Neural cell (in vitro differentiated cells): ENCODE results near the gene YY1. TPM values are rescaled to one million over a fixed set of nuclear protein-coding genes. Genes with fewer than 3 reads are reported as not detected.

Experiments
- H2AFZ ChIP-seq: fragments of 200-600, 300-800 bp; sonication (generic), shearing (Covaris generic); 2 replicates; pipeline ENCODE4 v1.6.0; 2014; ENCODE audit warnings: low read depth, mild to moderate bottlenecking, antibody characterized with exemption, low read length, moderate library complexity
- H3F3A ChIP-seq: fragments of 200-600 bp; shearing (Covaris generic); 2 replicates; pipeline ENCODE4 v1.6.1; 2016; ENCODE audit warnings: mild to moderate bottlenecking, moderate library complexity, mixed read lengths, antibody characterized with exemption, low read length; ENCODE audit not compliant: insufficient read depth, poor library complexity, severe bottlenecking
- H3K27ac ChIP-seq: fragments of 200-600, 300-800 bp; sonication (generic), shearing (Covaris generic); 2 replicates; pipeline ENCODE4 v1.5.1; 2014; ENCODE audit warnings: mild to moderate bottlenecking, low read length, moderate library complexity
- H3K27me3 ChIP-seq: fragments of 300-800, 200-600 bp; sonication (generic), shearing (Covaris generic); 2 replicates; pipeline ENCODE4 v1.6.0; 2014; ENCODE audit warnings: mild to moderate bottlenecking, low read depth, low read length, moderate library complexity; ENCODE audit not compliant: insufficient read depth
- H3K36me3 ChIP-seq: fragments of 300-800, 200-600 bp; sonication (generic), shearing (Covaris generic); 2 replicates; pipeline ENCODE4 v1.5.1; 2014; ENCODE audit warnings: mild to moderate bottlenecking, antibody characterized with exemption, low read length, moderate library complexity; ENCODE audit not compliant: insufficient read depth
- H3K4me2 ChIP-seq: fragments of 300-800, 200-600 bp; sonication (generic), shearing (Covaris generic); 2 replicates; pipeline ENCODE4 v1.6.0; 2014; ENCODE audit warnings: mild to moderate bottlenecking, low read length
- H3K4me3 ChIP-seq: fragments of 300-800, 200-600 bp; sonication (generic), shearing (Covaris generic); 2 replicates; pipeline ENCODE4 v1.5.1; 2014; ENCODE audit warnings: mild to moderate bottlenecking, low read length, moderate library complexity
- H3K79me2 ChIP-seq: fragments of 200-600 bp; shearing (Covaris generic); replicated peaks from 2 replicates; pipeline ENCODE4 v1.6.0; 2014; ENCODE audit warnings: mild to moderate bottlenecking, low read length, moderate library complexity; ENCODE audit not compliant: insufficient read depth
- H3K9ac ChIP-seq: fragments of 300-800, 200-600 bp; sonication (generic), shearing (Covaris generic); 2 replicates; pipeline ENCODE4 v1.6.1; 2016; ENCODE audit warnings: mild to moderate bottlenecking, low read length, mixed read lengths
- H3K9me2 ChIP-seq: fragments of 200-600 bp; shearing (Covaris generic); 2 replicates; pipeline ENCODE4 v1.6.1; 2016; ENCODE audit warnings: mild to moderate bottlenecking, low read length, mixed read lengths; ENCODE audit not compliant: insufficient read depth
- H3K9me3 ChIP-seq: fragments of 200-600, 300-800 bp; sonication (generic), shearing (Covaris generic); 2 replicates; pipeline ENCODE4 v1.6.1; 2016; ENCODE audit warnings: mild to moderate bottlenecking, mixed run types, low read length, moderate library complexity, mixed read lengths
- H4K20me1 ChIP-seq: fragments of 200-600 bp; shearing (Covaris generic); 2 replicates; pipeline ENCODE4 v1.6.1; 2016; ENCODE audit warnings: mild to moderate bottlenecking, mixed run types; ENCODE audit not compliant: insufficient read depth
- EP300 ChIP-seq: fragments of 450-650 bp; conservative IDR thresholded peaks from 2 replicates; pipeline ENCODE4 v1.6.1; 2014; ENCODE audit warnings: antibody characterized with exemption, mild to moderate bottlenecking, moderate library complexity; ENCODE audit not compliant: poor library complexity, severe bottlenecking
- EZH2 ChIP-seq: fragments of 200-600, 300-800 bp; shearing (Covaris generic), sonication (generic); IDR thresholded peaks from 2 replicates; pipeline ENCODE4 v1.6.1; 2014; ENCODE audit warnings: antibody characterized with exemption, low read length, borderline replicate concordance, mild to moderate bottlenecking; ENCODE audit not compliant: insufficient read depth, poor library complexity, severe bottlenecking
- MXI1 ChIP-seq: fragments of 450-650 bp; conservative IDR thresholded peaks from 2 replicates; pipeline ENCODE4 v1.6.1; 2014; ENCODE audit warnings: antibody characterized with exemption, mild to moderate bottlenecking; ENCODE audit not compliant: poor library complexity, severe bottlenecking
- POLR2AphosphoS5 ChIP-seq: IDR thresholded peaks from 2 replicates; pipeline ENCODE4 v1.6.1; 2012
- RAD21 ChIP-seq: fragments of 450-650 bp; conservative IDR thresholded peaks from 2 replicates; pipeline ENCODE4 v1.6.1; 2014; ENCODE audit warnings: antibody characterized with exemption, mild to moderate bottlenecking, moderate library complexity
- REST ChIP-seq: IDR thresholded peaks from 2 replicates; pipeline ENCODE4 v1.6.1; 2012; ENCODE audit warnings: borderline replicate concordance
- SMC3 ChIP-seq: fragments of 450-650 bp; conservative IDR thresholded peaks from 2 replicates; pipeline ENCODE4 v1.6.1; 2014; ENCODE audit warnings: antibody characterized with exemption, mild to moderate bottlenecking, moderate library complexity; ENCODE audit not compliant: poor library complexity
- TAF1 ChIP-seq: IDR thresholded peaks from 2 replicates; pipeline ENCODE4 v1.6.1; 2012; ENCODE audit warnings: low read depth
- polyA plus RNA-seq: library from polyadenylated mRNA; depleted of rRNA; stranded (reverse); fragments of >200 nt; gene quantifications from 2 replicates; pipeline ENCODE4 v1.2.3, GENCODE V29; 2014
- TF ChIP-seq, protein P1 (sequence below): fragments of 450-650 bp; IDR thresholded peaks from 2 replicates; pipeline ENCODE4 v1.5.1; 2014; ENCODE audit warnings: antibody characterized with exemption, mild to moderate bottlenecking, moderate library complexity; ENCODE audit not compliant: poor library complexity, severe bottlenecking

The YY1 gene
- polyA plus RNA-seq, 1 donor from 2014 or later, result 50.4 TPM

DNA sequence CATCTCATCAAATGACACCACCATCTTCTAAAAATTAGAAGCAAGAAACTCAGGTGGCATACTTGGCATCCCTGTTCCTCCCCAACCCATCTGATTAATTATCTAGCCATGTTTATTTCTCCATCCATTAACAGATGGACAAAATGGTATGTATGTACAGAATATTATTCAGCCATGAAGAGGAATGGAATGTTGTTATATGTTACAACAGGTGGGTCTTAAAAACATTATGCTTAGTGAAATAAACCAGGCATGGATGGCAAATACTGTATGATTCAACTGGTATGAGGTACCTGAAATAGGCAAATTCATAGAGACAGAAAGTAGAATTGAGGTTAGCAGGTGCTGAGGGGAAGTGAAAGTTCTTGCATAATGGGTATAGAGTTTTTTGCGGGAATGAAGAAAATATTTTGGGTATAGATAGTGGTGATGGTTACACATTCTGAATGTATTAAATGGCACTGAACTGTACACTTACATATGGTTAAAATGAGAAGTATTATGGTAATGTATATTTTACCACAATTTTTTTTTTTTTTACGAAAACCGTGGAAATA, 17.5 kb downstream of the YY1 start:
- H3K4me3 ChIP-seq, result no peak overlapping the region
- H3K36me3 ChIP-seq, result no peaks in the 10 kb centered on the region
- peaks cover 81% of the 10 kb centered on the region for H3K79me2 ChIP-seq
- no peak overlapping the region for H3K27ac ChIP-seq
- no peak overlapping the region for H2AFZ ChIP-seq
- no peak overlapping the region for H3K9ac ChIP-seq
- H3K27me3 ChIP-seq, result no peaks in the 10 kb centered on the region
- H3F3A ChIP-seq, result no peaks in the 10 kb centered on the region
- no peak overlapping the region for H3K4me2 ChIP-seq
- no peaks in the 10 kb centered on the region for H3K9me3 ChIP-seq
- H4K20me1 ChIP-seq, result peaks cover 2% of the 10 kb centered on the region
- TF ChIP-seq RAD21 (no peak), SMC3 (no peak), MXI1 (no peak), REST (no peak), TAF1 (no peak), EP300 (no peak), EZH2 (no peak), POLR2AphosphoS5 (no peak)
- TF ChIP-seq, protein P1, sequence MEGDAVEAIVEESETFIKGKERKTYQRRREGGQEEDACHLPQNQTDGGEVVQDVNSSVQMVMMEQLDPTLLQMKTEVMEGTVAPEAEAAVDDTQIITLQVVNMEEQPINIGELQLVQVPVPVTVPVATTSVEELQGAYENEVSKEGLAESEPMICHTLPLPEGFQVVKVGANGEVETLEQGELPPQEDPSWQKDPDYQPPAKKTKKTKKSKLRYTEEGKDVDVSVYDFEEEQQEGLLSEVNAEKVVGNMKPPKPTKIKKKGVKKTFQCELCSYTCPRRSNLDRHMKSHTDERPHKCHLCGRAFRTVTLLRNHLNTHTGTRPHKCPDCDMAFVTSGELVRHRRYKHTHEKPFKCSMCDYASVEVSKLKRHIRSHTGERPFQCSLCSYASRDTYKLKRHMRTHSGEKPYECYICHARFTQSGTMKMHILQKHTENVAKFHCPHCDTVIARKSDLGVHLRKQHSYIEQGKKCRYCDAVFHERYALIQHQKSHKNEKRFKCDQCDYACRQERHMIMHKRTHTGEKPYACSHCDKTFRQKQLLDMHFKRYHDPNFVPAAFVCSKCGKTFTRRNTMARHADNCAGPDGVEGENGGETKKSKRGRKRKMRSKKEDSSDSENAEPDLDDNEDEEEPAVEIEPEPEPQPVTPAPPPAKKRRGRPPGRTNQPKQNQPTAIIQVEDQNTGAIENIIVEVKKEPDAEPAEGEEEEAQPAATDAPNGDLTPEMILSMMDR, result no peak
- H3K9me2 ChIP-seq, result no peaks in the 10 kb centered on the region

DNA sequence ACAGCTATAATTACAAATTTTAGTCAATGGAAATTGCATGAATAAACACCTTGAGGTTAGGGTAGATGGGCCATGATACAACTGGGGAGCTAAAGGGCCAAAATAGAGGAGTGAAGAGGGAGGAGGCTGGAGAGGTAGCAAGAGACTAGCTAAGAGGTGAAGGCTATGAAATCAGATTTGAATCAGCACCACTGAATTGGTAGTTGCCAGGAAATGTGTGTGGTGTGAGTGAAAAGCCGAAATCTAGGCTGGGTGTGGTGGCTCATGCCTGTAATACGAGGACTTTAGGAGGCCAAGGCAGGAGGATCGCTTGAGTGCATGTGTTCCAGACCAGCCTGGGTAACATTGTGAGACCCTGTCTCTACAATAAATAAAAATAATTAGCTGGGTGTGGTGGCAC, 22.7 kb downstream of the YY1 start:
- H3K36me3 ChIP-seq, result no peaks in the 10 kb centered on the region
- no peaks in the 10 kb centered on the region for H3K9me2 ChIP-seq
- H3K9ac ChIP-seq, result no peak overlapping the region
- H3K79me2 ChIP-seq, result peaks cover 52% of the 10 kb centered on the region
- TF ChIP-seq TAF1 (no peak), RAD21 (no peak), EP300 (no peak), POLR2AphosphoS5 (no peak)
- TF ChIP-seq, protein P1, result no peak
- no peaks in the 10 kb centered on the region for H3K27me3 ChIP-seq
- H3K9me3 ChIP-seq, result no peaks in the 10 kb centered on the region
- no peak overlapping the region for H3K4me3 ChIP-seq
- no peak overlapping the region for H2AFZ ChIP-seq
- peaks cover 2% of the 10 kb centered on the region for H4K20me1 ChIP-seq
- no peak overlapping the region for H3K27ac ChIP-seq
- H3K4me2 ChIP-seq, result no peak overlapping the region
- H3F3A ChIP-seq, result no peaks in the 10 kb centered on the region
